ENCODE measurements around the gene TMC1.
"Not testable (repeated sequence)": the region's sequence is repeated elsewhere in the genome, so short reads cannot be mapped to it uniquely, and the experiment has no call there.

The TMC1 gene

GRCh38 chr9:72521416-72521815, at the start of gene TMC1:
TMC1 (plus strand) TSS chr9:72521608; CDS start chr9:72648649, 127,041 bp downstream.
- DNase-seq, result not testable (repeated sequence)

DNA sequence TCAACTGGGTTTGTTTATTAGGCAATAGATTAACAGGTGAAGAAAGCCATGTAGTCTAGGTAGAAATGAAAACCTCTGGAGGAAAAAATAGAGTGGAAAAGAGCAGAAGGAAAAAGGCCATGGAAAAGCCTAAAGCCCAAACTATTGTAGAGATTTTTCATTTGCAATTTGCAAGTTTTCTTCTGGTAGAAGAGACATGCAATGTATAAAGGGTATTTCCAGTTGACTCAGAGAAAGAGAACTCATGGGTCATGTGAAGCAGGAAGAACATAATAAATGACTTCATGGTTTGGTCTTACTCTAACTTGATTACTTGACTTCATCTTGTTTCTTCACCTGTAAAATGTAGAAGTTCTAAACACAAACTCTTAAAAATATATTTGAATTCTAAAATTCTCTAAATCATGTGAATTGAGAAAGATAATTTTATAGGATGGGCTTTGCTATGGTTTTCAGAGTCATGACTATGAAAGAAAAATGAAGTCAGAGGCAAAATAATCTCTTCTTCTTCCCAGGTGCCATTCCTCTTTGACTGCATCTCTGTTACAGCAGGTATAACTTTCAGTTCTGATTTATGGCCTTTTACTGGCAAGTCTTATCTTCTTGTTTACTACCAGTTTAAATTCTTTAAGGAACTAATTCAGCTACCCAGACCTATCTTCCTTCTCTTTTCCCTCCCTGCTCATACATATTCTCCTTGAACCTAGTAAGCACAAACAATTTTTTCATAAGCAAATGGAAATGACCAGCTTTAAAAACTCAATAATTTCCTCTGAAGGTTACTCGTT, 47.7 kb upstream of the TMC1 start:
- DNase-seq, result no peak

DNA sequence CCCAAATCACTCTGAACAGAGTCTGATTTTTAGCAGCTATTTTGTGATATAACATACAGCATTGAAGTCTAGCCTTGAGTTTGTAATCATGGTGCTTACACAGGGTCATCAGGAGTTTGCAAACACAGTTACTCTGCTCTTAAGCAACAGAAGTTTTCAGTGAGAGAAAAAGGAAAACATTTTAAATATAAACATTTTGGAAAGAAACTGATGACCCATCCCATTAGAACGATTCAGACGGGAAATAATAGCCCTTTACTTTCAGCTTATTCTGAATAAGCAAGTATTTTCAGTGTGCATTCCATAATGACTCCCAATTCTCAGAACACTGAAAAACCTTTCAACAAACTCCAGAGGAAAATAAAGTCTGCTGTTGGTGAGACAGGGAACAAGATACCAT, 46.7 kb upstream of the TMC1 start:
- DNase-seq, result no peak

- no peak for DNase-seq
These were observed 45.3 kb upstream of the TMC1 start for GRCh38 chr9:72476100-72476499.

GRCh38 chr9:72476617-72477437, 44.6 kb upstream of the TMC1 start:
- no peak for DNase-seq

DNA sequence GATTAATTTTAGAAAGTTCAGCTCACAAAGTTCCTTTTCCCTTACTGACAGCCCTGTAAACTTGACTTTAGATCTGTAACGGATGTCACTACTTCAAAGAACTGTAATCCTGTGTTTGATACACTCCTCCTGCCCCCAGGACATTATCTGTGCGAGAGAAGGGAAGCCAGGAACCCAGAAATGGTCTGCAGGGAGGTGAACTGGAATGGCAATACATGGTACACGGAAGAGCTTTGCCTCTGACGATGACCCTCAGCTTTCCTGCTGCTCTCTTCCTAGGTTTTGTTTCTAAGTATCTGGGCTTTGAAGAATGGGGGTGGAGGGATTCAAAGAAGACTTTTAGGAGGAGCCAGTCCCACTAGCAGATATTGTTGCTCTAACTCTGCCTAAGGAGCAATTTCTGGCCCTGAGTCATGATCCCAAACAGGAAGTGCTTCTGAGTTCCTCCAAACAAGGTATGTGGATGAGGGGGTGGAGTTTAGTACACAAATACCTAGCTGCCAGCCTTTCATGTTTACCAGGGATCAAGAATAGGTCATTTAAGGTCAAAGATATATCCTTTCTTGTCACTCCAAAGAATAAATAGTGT, 43.4 kb upstream of the TMC1 start:
- DNase-seq, result peak; percentile 74

- DNase-seq, result no peak
These were observed 42.4 kb upstream of the TMC1 start for GRCh38 chr9:72478966-72479365.

- not testable (repeated sequence) for DNase-seq
These were observed 41.1 kb upstream of the TMC1 start for GRCh38 chr9:72480261-72480660.

GRCh38 chr9:72480921-72481320, 40.5 kb upstream of the TMC1 start:
- DNase-seq, result no peak

- peak; percentile 29 for DNase-seq
These were observed 35.4 kb upstream of the TMC1 start for GRCh38 chr9:72485821-72486593.

DNA sequence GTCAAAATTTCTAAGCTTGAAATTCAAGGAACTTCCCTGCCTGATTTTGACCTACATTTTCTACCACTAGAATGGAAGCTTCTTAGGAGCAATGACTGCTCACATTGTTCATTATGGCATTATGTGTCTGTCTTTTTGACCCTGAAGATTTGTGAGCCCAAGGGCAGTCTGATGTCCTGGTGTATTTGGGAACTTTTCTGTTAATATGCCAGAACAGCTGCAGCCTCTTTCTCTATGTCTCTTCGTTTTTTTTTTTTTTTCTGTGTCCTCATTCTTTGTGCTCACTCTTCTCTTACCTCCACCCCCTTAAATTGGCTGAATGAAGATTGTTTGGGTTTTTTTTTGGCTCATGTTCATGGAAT, 34.8 kb upstream of the TMC1 start:
- no peak for DNase-seq

DNA sequence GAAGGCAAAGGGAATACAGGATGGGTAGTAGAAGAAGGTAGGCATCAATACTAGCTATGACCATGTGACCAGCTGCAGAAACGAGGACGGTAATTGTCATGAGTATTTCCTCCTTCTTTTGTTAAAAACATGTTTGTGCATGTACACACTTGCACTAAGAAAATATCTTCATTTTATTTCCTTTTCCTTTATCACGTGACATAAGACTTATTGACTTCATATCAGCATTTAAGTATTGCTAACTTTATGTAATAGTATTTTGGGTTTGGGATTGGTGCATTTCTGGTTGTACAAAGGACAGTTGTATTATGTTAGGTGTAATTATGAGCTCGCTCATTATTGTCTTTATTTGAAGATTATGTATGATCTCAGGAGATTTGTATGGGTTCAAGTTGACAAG, 33.7 kb upstream of the TMC1 start:
- not testable (repeated sequence) for DNase-seq

DNA sequence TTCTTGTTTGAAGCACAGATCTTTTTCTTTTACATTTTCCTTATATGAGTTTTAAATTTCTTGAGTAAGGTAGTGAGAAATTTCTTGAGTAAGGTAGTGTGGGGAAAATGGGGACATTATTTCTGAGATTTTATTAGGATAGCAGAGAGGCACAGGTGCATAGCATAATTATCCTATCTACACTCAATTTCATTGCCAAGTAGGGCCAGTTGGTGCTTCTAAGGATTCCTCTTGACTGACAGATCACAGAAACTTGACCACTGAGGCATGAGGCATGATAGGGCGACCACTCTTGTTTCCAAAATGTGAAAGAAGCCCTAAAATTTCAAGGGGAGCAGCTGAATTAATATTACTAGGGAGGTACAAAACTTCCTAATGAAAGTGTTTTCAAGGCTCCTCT, 31.4 kb upstream of the TMC1 start:
- DNase-seq, result no peak

- no peak for DNase-seq
These were observed 30.2 kb upstream of the TMC1 start for GRCh38 chr9:72491242-72491641.

GRCh38 chr9:72494051-72494450, 27.4 kb upstream of the TMC1 start:
- DNase-seq, result no peak

DNA sequence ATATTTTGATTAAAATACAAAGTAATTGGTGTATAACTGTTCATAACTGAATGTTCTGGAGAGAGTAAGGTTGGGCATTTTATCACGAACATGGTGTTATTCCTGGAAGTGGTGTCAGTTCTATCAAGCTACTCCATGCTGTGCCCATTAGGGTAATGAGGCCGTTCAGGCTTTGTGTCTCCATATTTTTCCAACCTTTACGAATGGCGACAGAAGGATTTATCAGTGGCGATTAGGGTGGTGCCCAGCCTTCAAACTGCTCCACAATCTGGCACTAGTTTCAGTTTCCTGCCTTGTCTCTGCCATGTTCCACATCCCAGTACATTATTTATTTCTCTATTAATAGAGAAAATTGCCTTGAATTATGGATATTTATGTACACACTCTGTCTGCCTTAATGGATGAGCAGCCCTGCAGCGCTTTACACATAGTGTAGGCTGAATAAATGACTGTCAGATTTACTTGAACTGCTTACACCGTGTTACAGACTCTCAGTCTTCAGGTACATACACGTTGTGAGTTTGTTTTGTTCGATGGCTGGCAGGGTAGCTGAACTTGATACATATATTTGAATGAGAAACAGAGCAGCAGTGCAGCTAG, 23.9 kb upstream of the TMC1 start:
- DNase-seq, result no peak

GRCh38 chr9:72506615-72507014, 14.8 kb upstream of the TMC1 start:
- DNase-seq, result no peak

DNA sequence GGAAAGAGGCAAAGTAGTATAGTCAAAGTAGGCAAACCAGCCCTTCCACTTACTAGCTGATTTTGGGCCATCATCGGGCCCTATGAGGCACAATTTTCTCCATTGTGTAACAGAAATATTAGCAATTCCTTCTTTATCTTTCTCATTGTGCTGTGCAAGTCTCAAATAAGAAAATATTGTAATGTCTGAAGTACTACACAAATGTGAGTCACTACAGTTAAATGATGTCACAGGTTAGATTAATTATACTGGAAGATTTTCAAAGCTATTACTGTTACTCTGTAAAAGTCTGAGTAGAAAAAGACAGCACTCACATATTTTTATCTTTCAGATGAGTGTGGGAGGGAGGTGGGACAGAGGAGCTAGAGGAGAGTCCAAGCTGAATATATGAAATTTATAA, 12.4 kb upstream of the TMC1 start:
- no peak for DNase-seq

- no peak for DNase-seq
These were observed 11.8 kb upstream of the TMC1 start for GRCh38 chr9:72509635-72510034.

GRCh38 chr9:72521011-72521410, 397 bp upstream of the TMC1 start:
- DNase-seq, result not testable (repeated sequence)

- no peak for DNase-seq
These were observed 3.6 kb downstream of the TMC1 start for GRCh38 chr9:72524820-72525540.
